NCI-H1694 treated with DMSO at 0.1 percent for 48 hours (cell line): ENCODE data around the gene EEF1G.
"Not testable (repeated sequence)": the region's sequence is repeated elsewhere in the genome, so short reads cannot be mapped to it uniquely, and the experiment has no call there.

Experiments
- DNase-seq: peaks from one replicate; lab custom pipeline; 2025; lab: John Stamatoyannopoulos, UW

Gene EEF1G, protein sequence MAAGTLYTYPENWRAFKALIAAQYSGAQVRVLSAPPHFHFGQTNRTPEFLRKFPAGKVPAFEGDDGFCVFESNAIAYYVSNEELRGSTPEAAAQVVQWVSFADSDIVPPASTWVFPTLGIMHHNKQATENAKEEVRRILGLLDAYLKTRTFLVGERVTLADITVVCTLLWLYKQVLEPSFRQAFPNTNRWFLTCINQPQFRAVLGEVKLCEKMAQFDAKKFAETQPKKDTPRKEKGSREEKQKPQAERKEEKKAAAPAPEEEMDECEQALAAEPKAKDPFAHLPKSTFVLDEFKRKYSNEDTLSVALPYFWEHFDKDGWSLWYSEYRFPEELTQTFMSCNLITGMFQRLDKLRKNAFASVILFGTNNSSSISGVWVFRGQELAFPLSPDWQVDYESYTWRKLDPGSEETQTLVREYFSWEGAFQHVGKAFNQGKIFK

GRCh38 chr11:62573592-62574362, at the start of gene EEF1G:
Gene EEF1G, minus strand, starts transcription at chr11:62573891. Its CDS starts 49 bp downstream, at chr11:62573842.
- peak; percentile 98 for DNase-seq

GRCh38 chr11:62622476-62623089, 48.9 kb upstream of the EEF1G start:
- DNase-seq, result no peak

- peak; percentile 78 for DNase-seq
These were observed 48.1 kb upstream of the EEF1G start, which contains the start of gene B3GAT3 for GRCh38 chr11:62621567-62622470. Gene B3GAT3, minus strand, starts transcription at chr11:62621986. Its CDS starts 39 bp downstream, at chr11:62621947.

- no peak for DNase-seq
These were observed 47.4 kb upstream of the EEF1G start for GRCh38 chr11:62621027-62621566.

- DNase-seq, result not testable (repeated sequence)
These were observed 43.3 kb upstream of the EEF1G start for GRCh38 chr11:62616957-62617356.

DNA sequence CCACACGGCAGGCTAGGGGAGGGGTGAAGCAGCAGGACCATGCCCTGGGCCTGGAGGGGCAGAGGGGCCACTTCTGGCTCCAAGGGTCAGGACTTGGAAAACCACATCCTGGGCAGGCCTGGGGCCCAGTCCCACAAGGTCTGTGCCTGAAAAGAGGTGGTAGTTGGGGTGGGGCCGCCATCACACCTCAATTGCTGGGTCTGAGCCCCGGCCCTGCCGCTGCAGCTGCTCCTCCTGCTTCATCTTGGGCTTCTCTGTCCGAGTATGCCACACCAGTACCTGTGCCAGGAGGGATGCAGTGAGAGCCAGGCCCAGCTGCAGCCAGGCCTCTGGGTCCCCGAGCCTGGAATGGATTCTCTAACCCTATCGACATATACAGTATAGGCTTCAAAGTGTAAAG, 41.8 kb upstream of the EEF1G start:
- no peak for DNase-seq

GRCh38 chr11:62614275-62614674, 40.6 kb upstream of the EEF1G start:
- no peak for DNase-seq

DNA sequence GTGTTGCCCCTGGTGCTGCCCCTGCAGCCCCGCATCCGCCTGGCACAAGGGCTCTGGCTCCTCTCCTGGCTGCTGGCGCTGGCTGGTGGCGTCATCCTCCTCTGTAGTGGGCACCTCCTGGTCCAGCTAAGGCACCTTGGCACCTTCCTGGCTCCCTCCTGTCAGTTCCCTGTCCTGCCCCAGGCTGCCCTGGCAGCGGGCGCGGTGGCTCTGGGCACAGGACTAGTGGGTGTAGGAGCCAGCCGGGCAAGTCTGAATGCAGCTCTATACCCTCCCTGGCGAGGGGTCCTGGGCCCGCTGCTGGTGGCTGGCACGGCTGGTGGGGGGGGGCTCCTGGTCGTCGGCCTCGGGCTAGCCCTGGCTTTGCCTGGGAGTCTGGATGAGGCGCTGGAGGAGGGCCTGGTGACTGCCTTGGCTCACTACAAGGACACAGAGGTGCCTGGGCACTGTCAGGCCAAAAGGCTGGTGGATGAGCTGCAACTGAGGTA, 39.6 kb upstream of the EEF1G start:
- DNase-seq, result no peak

- peak; percentile 43 for DNase-seq
These were observed 38.9 kb upstream of the EEF1G start, which contains the start of the genes EML3 and ROM1 for GRCh38 chr11:62612366-62613290. Gene EML3, minus strand, starts transcription at chr11:62612775. Its CDS starts 318 bp downstream, at chr11:62612457. Gene ROM1, plus strand, starts transcription at chr11:62613257. Its CDS starts 25 bp downstream, at chr11:62613282.

DNA sequence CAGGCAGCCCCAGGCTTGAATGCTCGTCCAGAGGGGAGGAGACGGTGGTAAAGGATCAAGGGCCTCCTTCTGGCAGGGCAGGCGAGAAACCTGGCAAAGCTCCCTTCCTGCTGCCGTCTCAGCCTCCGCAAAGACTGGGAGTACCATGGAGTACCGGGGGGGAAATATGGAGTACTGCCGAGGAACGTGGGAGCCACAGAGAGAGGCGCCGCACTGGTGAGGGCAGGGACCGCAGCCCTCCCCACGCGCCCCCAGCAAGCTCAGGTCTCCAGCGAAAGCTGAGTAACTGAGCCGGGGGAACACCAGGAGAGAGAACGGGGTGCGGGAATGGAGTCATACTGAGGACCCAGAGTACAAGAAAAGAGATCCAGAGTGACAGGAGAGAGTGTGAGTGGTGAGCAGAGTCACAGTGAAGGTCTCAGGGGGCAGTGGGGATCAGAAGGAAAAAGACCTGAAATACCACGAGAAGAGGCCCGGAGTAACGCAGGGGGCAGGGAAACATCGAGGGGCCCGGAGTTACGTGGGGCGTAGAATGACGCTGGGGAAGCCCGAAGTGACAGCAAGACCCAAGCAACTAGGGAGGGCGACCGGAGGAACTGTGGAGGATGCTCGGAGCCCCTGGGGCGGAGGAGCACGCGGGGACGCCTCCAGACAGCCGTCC, 38.1 kb upstream of the EEF1G start:
- no peak for DNase-seq

- DNase-seq, result no peak
These were observed 37.4 kb upstream of the EEF1G start for GRCh38 chr11:62610814-62611704.

DNA sequence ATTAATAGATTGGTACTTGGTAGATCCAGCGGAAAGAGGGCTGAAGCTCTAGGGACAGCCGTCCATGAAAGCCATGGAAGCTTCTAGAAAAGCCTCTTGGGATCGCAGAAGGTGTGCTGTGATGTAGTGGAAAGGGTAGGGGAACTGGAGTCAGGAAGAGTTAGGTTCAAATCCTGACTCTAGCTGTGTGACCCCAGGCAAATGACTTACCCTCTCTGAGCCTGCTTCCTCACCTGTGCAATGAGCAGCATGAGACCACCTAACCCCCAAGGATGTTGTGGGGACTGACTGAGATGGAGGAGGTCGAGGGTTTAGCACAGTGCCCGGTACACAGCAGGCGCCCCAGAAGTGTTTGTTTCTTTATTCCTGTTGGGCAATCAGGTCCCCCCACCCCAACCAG, 36.7 kb upstream of the EEF1G start:
- no peak for DNase-seq

DNA sequence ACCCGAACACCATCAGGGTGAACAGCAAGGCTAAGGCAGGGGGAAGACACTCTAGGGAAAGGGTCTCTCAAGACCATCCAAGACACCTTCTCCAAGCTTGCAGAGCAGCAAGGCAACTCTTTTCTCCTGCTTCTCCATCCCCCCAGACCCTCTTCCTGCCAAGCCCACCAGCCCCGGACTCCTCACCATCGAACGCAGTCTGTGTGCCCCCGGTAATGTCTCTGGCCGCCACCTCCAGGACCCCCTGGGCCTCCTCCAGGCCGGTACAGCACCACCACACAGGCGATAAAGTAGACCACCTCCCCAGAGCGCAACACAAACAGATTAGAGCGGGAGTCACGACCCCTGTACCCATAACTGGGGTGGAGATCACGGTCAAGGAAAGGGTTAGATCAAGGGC, 35.1 kb upstream of the EEF1G start:
- DNase-seq, result no peak

DNA sequence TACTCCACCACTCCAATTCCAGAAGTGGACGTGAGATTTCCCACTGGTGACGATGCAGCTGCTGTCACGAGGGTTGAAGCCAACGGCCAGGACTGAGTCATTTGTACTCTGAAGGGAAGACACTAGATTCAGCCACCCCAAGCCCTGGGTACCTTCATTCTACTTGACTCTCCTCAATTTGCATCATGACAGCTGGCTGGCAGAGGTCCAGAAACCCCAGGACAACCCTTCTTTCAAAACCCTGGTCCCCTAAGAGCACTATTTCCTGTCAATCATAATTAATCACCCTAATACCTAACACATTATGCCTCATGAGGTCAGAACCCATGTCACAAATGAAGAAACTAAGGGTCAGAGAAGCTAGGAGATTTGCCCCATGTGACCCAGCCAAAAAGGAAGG, 34.0 kb upstream of the EEF1G start:
- DNase-seq, result no peak

GRCh38 chr11:62605902-62606301, 32.2 kb upstream of the EEF1G start:
- DNase-seq, result no peak

DNA sequence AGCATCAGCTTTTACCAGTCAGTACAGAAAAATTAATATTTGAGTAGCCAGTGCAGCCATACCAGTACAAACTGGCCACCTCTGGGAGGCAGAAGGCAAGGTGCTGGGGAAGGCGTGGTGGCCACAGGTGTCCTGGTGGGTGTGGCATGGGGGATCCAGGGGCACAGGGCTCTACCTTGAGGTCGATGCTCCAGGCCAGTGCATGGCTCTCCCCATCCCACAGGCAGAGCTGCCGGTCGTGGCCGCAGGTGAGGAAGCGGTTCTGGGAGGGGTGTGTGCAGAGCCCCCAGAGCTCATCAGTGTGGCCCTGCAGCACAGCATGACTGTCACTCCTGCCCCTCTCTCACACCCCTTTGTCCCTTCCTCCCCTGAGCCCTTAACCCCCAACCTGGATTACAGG, 31.8 kb upstream of the EEF1G start:
- DNase-seq, result no peak

DNA sequence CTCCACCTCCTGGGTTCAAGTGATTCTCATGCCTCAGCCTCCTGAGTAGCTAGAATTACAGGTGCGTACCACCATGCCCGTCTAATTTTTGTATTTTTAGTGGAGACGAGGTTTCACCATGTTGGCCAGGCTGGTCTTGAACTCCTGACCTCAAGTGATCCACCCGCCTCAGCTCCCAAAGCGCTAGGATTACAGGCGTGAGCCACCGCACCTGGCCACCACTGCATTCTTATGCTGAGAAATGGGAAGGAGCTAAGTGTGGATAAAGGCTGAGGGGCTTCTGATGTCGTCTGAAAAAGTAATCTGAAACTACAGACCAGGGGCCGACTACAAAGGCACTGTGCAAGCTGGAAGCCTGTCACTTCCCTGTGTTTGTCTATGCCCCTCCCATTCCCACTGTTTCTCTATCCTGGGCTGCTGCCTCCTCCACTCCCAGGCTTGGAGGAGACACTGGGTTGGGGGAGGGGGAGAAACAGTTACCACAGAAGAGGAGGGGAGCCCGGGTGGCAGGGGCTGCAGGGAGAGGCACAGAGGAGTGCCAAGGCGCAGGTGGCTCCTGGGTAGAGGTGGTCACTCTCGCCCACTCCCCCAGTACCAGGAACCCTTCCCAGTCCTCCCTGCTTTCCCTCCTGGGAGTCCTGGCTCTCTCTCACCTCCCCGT, 30.9 kb upstream of the EEF1G start:
- no peak for DNase-seq
